Measurements from ENCODE around the gene TXNRD2. TPM values are rescaled to one million over a fixed set of nuclear protein-coding genes. Genes with fewer than 3 reads are reported as not detected.

The TXNRD2 gene
- total RNA-seq, 1 donor from 2014 or later = 23.0 TPM

GRCh38 chr22:19878461-19879245 is 63.0 kb downstream of the TXNRD2 start:
- Mint-ChIP-seq H3K9me3 (ENCODE audit: unreplicated experiment) (no peaks in the 10 kb centered on the region), H3K4me1 (ENCODE audit: unreplicated experiment) (peaks cover 13% of the 10 kb centered on the region), H3K36me3 (ENCODE audit: low read depth, unreplicated experiment) (no peaks in the 10 kb centered on the region), H3K27ac (ENCODE audit: unreplicated experiment) (no peak overlapping the region), H3K4me3 (ENCODE audit: unreplicated experiment) (peak overlapping the region; percentile 56), H3K27me3 (ENCODE audit: unreplicated experiment) (peaks cover 16% of the 10 kb centered on the region)
- TF ChIP-seq CTCF (IDR thresholded peaks at IDR 0.05; ENCODE audit: unreplicated experiment) = no peak
- DNase-seq (ENCODE audit: low spot score) = no peak

- H3K4me1 Mint-ChIP-seq (ENCODE audit: unreplicated experiment) = peaks cover 13% of the 10 kb centered on the region
- no peak for DNase-seq (ENCODE audit: low spot score)
Observed at GRCh38 chr22:19877626-19878339, 63.8 kb downstream of the TXNRD2 start.

GRCh38 chr22:19876941-19877625 is 64.5 kb downstream of the TXNRD2 start:
- Mint-ChIP-seq H3K27ac (ENCODE audit: unreplicated experiment) (no peak overlapping the region), H3K9me3 (ENCODE audit: unreplicated experiment) (no peaks in the 10 kb centered on the region), H3K36me3 (ENCODE audit: low read depth, unreplicated experiment) (no peaks in the 10 kb centered on the region), H3K4me1 (ENCODE audit: unreplicated experiment) (peaks cover 13% of the 10 kb centered on the region), H3K4me3 (ENCODE audit: unreplicated experiment) (no peak overlapping the region), H3K27me3 (ENCODE audit: unreplicated experiment) (peaks cover 16% of the 10 kb centered on the region)
- TF ChIP-seq CTCF (IDR thresholded peaks at IDR 0.05; ENCODE audit: unreplicated experiment) = no peak
- DNase-seq (ENCODE audit: low spot score) = no peak

More at GRCh38 chr22:19877626-19878339, 63.8 kb downstream of the TXNRD2 start:
- peaks cover 16% of the 10 kb centered on the region for H3K27me3 Mint-ChIP-seq (ENCODE audit: unreplicated experiment)
- TF ChIP-seq CTCF (IDR thresholded peaks at IDR 0.05; ENCODE audit: unreplicated experiment) = no peak
- H3K36me3 Mint-ChIP-seq (ENCODE audit: low read depth, unreplicated experiment) = no peaks in the 10 kb centered on the region
- no peak overlapping the region for H3K27ac Mint-ChIP-seq (ENCODE audit: unreplicated experiment)
- no peaks in the 10 kb centered on the region for H3K9me3 Mint-ChIP-seq (ENCODE audit: unreplicated experiment)
- H3K4me3 Mint-ChIP-seq (ENCODE audit: unreplicated experiment) = no peak overlapping the region

DNA sequence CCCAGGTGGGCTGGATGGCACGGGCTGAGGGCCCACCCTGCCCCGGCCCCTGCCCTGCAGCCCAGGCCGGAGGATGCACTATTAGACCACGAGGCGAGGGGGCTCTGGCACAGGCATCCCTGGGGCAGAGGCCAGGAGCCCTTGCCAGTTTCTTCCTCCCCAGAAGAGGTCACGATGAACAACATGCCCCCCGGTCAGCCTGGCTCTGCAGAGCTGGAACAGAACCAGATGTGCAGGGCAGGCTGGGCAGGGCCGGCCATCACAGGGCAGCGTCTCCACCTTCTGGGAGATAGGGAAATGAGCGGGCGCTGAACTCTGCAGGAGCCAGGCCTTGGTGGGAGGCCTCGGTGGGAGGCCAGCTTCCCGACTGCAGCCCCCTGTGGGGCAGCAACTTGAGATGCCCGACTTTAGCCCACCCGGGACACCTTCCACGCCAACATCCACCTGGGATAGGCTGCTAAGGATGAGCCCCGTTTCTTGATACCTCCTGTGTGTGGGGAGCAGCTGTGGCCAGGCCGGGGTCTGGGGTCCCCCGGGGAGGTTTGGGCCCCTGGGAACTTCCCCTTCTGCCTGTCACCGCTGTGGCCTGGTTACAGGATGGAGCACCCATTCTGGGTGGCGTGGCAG is 65.2 kb downstream of the TXNRD2 start:
- TF ChIP-seq CTCF (IDR thresholded peaks at IDR 0.05; ENCODE audit: unreplicated experiment) = no peak
- no peaks in the 10 kb centered on the region for H3K36me3 Mint-ChIP-seq (ENCODE audit: low read depth, unreplicated experiment)
- H3K27me3 Mint-ChIP-seq (ENCODE audit: unreplicated experiment) = peaks cover 12% of the 10 kb centered on the region
- no peak overlapping the region for H3K27ac Mint-ChIP-seq (ENCODE audit: unreplicated experiment)
- no peak overlapping the region for H3K4me3 Mint-ChIP-seq (ENCODE audit: unreplicated experiment)
- no peak for DNase-seq (ENCODE audit: low spot score)
- no peaks in the 10 kb centered on the region for H3K9me3 Mint-ChIP-seq (ENCODE audit: unreplicated experiment)
- H3K4me1 Mint-ChIP-seq (ENCODE audit: unreplicated experiment) = peaks cover 10% of the 10 kb centered on the region

All from endothelial cell (in vitro differentiated cells).